ENCODE data around the gene LRRN2. TPM values are rescaled to one million over a fixed set of nuclear protein-coding genes. Genes with fewer than 3 reads are reported as not detected.

The LRRN2 gene
- total and polyA plus RNA-seq, 2 of the 8 experiments (the other 6 are each of a cell fraction or from before 2014, with no cell fraction given), result 1.8 to 2.3 TPM

GRCh38 chr1:204577794-204578478, 107.6 kb downstream of the LRRN2 start:
- CTCF ChIA-PET (ENCODE audit: partially characterized antibody), result interaction anchor here (0.9 to 28.0 kb wide), 14 partner anchors 11 to 230 kb away, joined by 3 to 397 read pairs (median 4); no protein-coding TSS in a partner anchor
- no peak overlapping the region for H3K9ac ChIP-seq (replicated peaks in 1 of 4; ENCODE audit: extremely low read depth in 1 of 4, low read depth in 3 of 4, low read length in 3 of 4)

More at GRCh38 chr1:204577794-204578478, 107.6 kb downstream of the LRRN2 start:
- 95% methylated on average over 10 of the region's 10 CpGs; no CpG with 5 or more reads in 1 of the 2 experiments for WGBS, 2 experiments (ENCODE audit: extremely low coverage in 1 of 2, insufficient coverage in 1 of 2, insufficient read length in 1 of 2, insufficient replicate concordance in 2 of 2, low coverage in 1 of 2, low lambda C conversion rate in 2 of 2, missing lambda C conversion rate in 1 of 2)
- Histone ChIP-seq H3K18ac (ENCODE audit: extremely low read depth, low read length) (no peak overlapping the region; the same call in 1 of the 2 replicates), H3K4me2 (ENCODE audit: insufficient read depth in 1 of 2, low read depth in 2 of 2, low read length in 2 of 2) (no peak overlapping the region; a peak in 1 of 4 replicates), H2BK20ac (ENCODE audit: low read length) (no peak overlapping the region), H3K4ac (replicated peaks; ENCODE audit: insufficient read length, low read depth, low read length) (no peak overlapping the region), H3K4me3 (ENCODE audit: extremely low read depth in 1 of 4, insufficient read depth in 2 of 4, low read depth in 3 of 4, low read length in 4 of 4) (no peak overlapping the region), H3K23me2 (ENCODE audit: low read depth, low read length) (no peaks in the 10 kb centered on the region), H4K8ac (ENCODE audit: extremely low read depth, insufficient read depth, low read length) (no peak overlapping the region; the same call in 1 of the 2 replicates), H3K56ac (replicated peaks; ENCODE audit: insufficient read length, low read depth, low read length) (no peak overlapping the region), H2BK12ac (ENCODE audit: low read depth, low read length) (0 out of 2 replicates have a peak overlapping the region, but pooled peaks have one; percentile 46), H3K27ac (ENCODE audit: low read depth, low read length) (no peak overlapping the region), H4K5ac (ENCODE audit: insufficient read length, low read depth, low read length) (no peak overlapping the region), H3K9me3 (ENCODE audit: insufficient read depth in 2 of 2, low read depth in 1 of 2, low read length in 1 of 2) (no peaks in the 10 kb centered on the region), H3K4me1 (replicated peaks in 1 of 4; ENCODE audit: control insufficient read depth in 3 of 4, insufficient read depth in 4 of 4, low read length in 3 of 4) (peaks cover 28 to 51% (median 36%) of the 10 kb centered on the region in 4 experiments), H3K79me2 (ENCODE audit: control insufficient read depth in 1 of 2, insufficient read depth in 2 of 2, low read length in 2 of 2) (no peaks in the 10 kb centered on the region), H3K23ac (ENCODE audit: insufficient read length) (no peak overlapping the region), H3K79me1 (ENCODE audit: low read depth, low read length) (no peaks in the 10 kb centered on the region), H4K91ac (replicated peaks; ENCODE audit: insufficient read length, low read length) (no peak overlapping the region), H3K14ac (ENCODE audit: insufficient read length) (no peak overlapping the region), H2AK5ac (ENCODE audit: low read depth, low read length) (no peak overlapping the region), H2AFZ (ENCODE audit: low read length) (no peak overlapping the region), H4K20me1 (replicated peaks in 1 of 2; ENCODE audit: control insufficient read depth in 1 of 2, insufficient read depth in 2 of 2, low read length in 2 of 2) (peaks cover 0 to 4% of the 10 kb centered on the region in 2 experiments), H2BK15ac (ENCODE audit: low read length) (no peak overlapping the region), H2BK5ac (ENCODE audit: low read depth, low read length) (no peak overlapping the region), H3K36me3 (ENCODE audit: control insufficient read depth in 2 of 4, insufficient read depth in 4 of 4, low read length in 3 of 4) (no peaks in the 10 kb centered on the region), H2BK120ac (replicated peaks; ENCODE audit: low read depth, low read length) (no peak overlapping the region), H3K27me3 (replicated peaks in 1 of 4; ENCODE audit: control insufficient read depth in 3 of 4, extremely low read depth in 1 of 4, insufficient read depth in 3 of 4, low read length in 3 of 4) (peaks cover 0 to 12% (median 4%) of the 10 kb centered on the region in 4 experiments; a peak in 3 of 7 replicates)
- POLR2A ChIA-PET (ENCODE audit: partially characterized antibody), result interaction anchor here (1.0 kb wide), 1 partner anchor 174 kb away, joined by 3 read pairs; no protein-coding TSS in a partner anchor
- DNase-seq (ENCODE audit: low read depth in 1 of 2, low spot score in 2 of 2) (no peak), FAIRE-seq (no peak)
- TF ChIP-seq EGR1 (IDR thresholded peaks at IDR 0.05; ENCODE audit: borderline replicate concordance, low read depth, low read length), result no peak
- no peak for TF ChIP-seq HDAC2 (IDR thresholded peaks at IDR 0.05; ENCODE audit: borderline replicate concordance in 1 of 2, low read depth in 2 of 2, low read length in 2 of 2)
- TF ChIP-seq JUN (IDR thresholded peaks at IDR 0.05; ENCODE audit: low read depth, low read length), result no peak
- TF ChIP-seq JUND (IDR thresholded peaks at IDR 0.05; ENCODE audit: low read length), result no peak
- no peak for TF ChIP-seq RNF2 (IDR thresholded peaks at IDR 0.05; ENCODE audit: borderline replicate concordance, low read depth, low read length, missing control alignments, poor library complexity, severe bottlenecking)
- TF ChIP-seq MAX (IDR thresholded peaks at IDR 0.05), result no peak
- no peak for TF ChIP-seq SIRT6 (IDR thresholded peaks at IDR 0.05; ENCODE audit: low read length)
